HTERT RPE-1 (cell line): ENCODE data around the gene NOTUM.

Experiments
- in situ Hi-C: fragments of 300-500 bp; cut with MboI; formaldehyde crosslinking; loops from 4 replicates; pipeline ENCODE4 v1.14.3; 2020; ENCODE audit warnings: low sequenced_read_pairs

NOTUM gene

GRCh38 chr17:81940538-81941483, 20.2 kb downstream of the NOTUM start:
- in situ Hi-C loops: no loop called here

- in situ Hi-C loops: no loop called here
Observed at GRCh38 chr17:81939881-81940385, 21.1 kb downstream of the NOTUM start.

- in situ Hi-C loops: no loop called here
Observed at GRCh38 chr17:81939218-81939617, 21.8 kb downstream of the NOTUM start.

GRCh38 chr17:81935709-81936084, 25.3 kb downstream of the NOTUM start:
- in situ Hi-C loops: no loop called here

- in situ Hi-C loops: no loop called here
Observed at GRCh38 chr17:81934850-81935708, 25.9 kb downstream of the NOTUM start.

- in situ Hi-C loops: no loop called here
Observed at GRCh38 chr17:81934098-81934757, 26.8 kb downstream of the NOTUM start.

- in situ Hi-C loops: no loop called here
Observed at GRCh38 chr17:81933178-81933699, 27.7 kb downstream of the NOTUM start.

GRCh38 chr17:81932333-81932983, 28.5 kb downstream of the NOTUM start:
- in situ Hi-C loops: no loop called here

GRCh38 chr17:81931557-81932332, 29.2 kb downstream of the NOTUM start:
- in situ Hi-C loops: no loop called here

GRCh38 chr17:81931189-81931556, 29.8 kb downstream of the NOTUM start:
- in situ Hi-C loops: no loop called here

GRCh38 chr17:81930142-81931125, 30.6 kb downstream of the NOTUM start:
- in situ Hi-C loops: no loop called here

GRCh38 chr17:81929253-81930141, 31.5 kb downstream of the NOTUM start:
- in situ Hi-C loops: no loop called here

GRCh38 chr17:81928544-81929252, 32.3 kb downstream of the NOTUM start:
- in situ Hi-C loops: no loop called here

- in situ Hi-C loops: no loop called here
Observed at GRCh38 chr17:81927653-81928543, 33.1 kb downstream of the NOTUM start, which contains the start of gene MAFG. MAFG (minus strand) TSS chr17:81927735; CDS start chr17:81923185, 4,550 bp downstream.

- in situ Hi-C loops: no loop called here
Observed at GRCh38 chr17:81927152-81927652, 33.8 kb downstream of the NOTUM start.
